ENCODE data around the gene HMGB3.

GRCh38 chrX:151004085-151004484 is 20.9 kb downstream of the HMGB3 start:
- TF ChIP-seq EZH2 (IDR thresholded peaks at IDR 0.05; ENCODE audit: borderline replicate concordance) (no peak), EZH2phosphoT487 (IDR thresholded peaks at IDR 0.05; ENCODE audit: low read depth, severe bottlenecking, unreplicated experiment) (no peak), CTCF (IDR thresholded peaks at IDR 0.05; ENCODE audit: poor library complexity) (no peak)

Data from hepatocyte (in vitro differentiated cells).